Progenitor cell of endocrine pancreas (in vitro differentiated cells): ENCODE data around the gene AKT3. TPM values are rescaled to one million over a fixed set of nuclear protein-coding genes. Genes with fewer than 3 reads are reported as not detected.

Experiments
- DNase-seq: peaks from one replicate; pipeline ENCODE4 v3.0.0; 2021; ENCODE audit warnings: low spot score; ENCODE audit not compliant: unreplicated experiment
- H3K27ac Mint-ChIP-seq: 2 replicates; pipeline ENCODE4 v1.8.0; 2021; ENCODE audit warnings: mild to moderate bottlenecking, moderate library complexity, mixed read lengths
- H3K27me3 Mint-ChIP-seq: 2 replicates; pipeline ENCODE4 v1.8.0; 2021; ENCODE audit warnings: mixed read lengths
- H3K36me3 Mint-ChIP-seq: 2 replicates; pipeline ENCODE4 v1.8.0; 2022; ENCODE audit warnings: mixed read lengths; ENCODE audit not compliant: insufficient read depth
- H3K4me1 Mint-ChIP-seq: 2 replicates; pipeline ENCODE4 v1.8.0; 2021; ENCODE audit warnings: low read depth, mixed read lengths
- H3K4me3 Mint-ChIP-seq: 2 replicates; pipeline ENCODE4 v1.8.0; 2021; ENCODE audit warnings: low read depth, mild to moderate bottlenecking, moderate library complexity, mixed read lengths
- H3K9me3 Mint-ChIP-seq: 2 replicates; pipeline ENCODE4 v1.8.0; 2021; ENCODE audit warnings: low read depth, mixed read lengths
- total RNA-seq: library from RNA; stranded (reverse); gene quantifications from 2 replicates; pipeline ENCODE4 v1.2.1, GENCODE V29; 2021
- TF ChIP-seq, protein P1 (sequence below): fragments of 200-600 bp; sonication (generic); IDR thresholded peaks from one replicate; pipeline ENCODE4 v1.5.0; 2021; ENCODE audit warnings: antibody characterized with exemption, mild to moderate bottlenecking; ENCODE audit not compliant: unreplicated experiment

AKT3 gene
- total RNA-seq, 1 donor from 2014 or later = 45.5 TPM

DNA sequence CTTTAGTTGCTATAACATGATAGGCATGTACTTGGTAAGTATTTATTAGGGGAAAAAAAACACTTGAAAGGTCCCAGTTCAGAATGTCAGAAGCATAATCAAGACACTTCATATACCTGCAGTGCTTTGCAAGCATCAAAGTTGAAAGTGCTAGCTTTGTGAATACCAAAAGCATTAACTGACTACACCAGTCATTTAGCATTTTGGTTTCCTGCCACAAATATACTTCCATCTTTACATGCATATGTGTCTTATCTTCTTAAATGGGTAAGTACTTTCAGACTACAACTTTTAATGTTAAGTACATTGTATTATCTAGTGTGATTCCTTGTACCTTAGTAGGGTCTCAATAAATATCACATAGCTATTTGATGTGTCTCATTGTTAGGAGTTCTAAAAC is 43.7 kb downstream of the AKT3 start:
- peaks cover 19% of the 10 kb centered on the region for H3K36me3 Mint-ChIP-seq
- H3K9me3 Mint-ChIP-seq = peaks cover 27% of the 10 kb centered on the region
- TF ChIP-seq, protein P1, sequence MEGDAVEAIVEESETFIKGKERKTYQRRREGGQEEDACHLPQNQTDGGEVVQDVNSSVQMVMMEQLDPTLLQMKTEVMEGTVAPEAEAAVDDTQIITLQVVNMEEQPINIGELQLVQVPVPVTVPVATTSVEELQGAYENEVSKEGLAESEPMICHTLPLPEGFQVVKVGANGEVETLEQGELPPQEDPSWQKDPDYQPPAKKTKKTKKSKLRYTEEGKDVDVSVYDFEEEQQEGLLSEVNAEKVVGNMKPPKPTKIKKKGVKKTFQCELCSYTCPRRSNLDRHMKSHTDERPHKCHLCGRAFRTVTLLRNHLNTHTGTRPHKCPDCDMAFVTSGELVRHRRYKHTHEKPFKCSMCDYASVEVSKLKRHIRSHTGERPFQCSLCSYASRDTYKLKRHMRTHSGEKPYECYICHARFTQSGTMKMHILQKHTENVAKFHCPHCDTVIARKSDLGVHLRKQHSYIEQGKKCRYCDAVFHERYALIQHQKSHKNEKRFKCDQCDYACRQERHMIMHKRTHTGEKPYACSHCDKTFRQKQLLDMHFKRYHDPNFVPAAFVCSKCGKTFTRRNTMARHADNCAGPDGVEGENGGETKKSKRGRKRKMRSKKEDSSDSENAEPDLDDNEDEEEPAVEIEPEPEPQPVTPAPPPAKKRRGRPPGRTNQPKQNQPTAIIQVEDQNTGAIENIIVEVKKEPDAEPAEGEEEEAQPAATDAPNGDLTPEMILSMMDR = no peak
- H3K4me3 Mint-ChIP-seq = no peak overlapping the region
- DNase-seq = no peak
- H3K27ac Mint-ChIP-seq = no peak overlapping the region
- H3K4me1 Mint-ChIP-seq = no peaks in the 10 kb centered on the region
- H3K27me3 Mint-ChIP-seq = no peaks in the 10 kb centered on the region

DNA sequence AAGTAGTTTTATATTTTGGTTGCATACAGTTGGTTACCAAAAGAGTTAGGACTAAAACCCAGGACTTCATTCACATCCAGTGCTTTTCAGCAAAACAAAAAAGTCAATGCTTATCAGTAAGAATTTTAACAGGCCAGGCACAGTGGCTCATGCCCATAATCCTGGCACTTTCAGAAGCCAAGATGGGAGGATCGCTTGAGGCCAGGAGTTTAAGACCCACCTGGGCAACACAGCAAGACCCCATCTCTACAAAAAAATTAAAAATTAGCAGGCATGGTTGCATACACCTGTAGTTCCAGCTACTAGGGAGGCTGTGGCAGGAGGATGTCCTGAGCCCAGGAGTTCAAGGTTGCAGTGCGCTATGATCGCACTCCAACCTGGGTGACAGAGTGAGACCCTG is 47.3 kb downstream of the AKT3 start:
- Mint-ChIP-seq H3K36me3 (peaks cover 2% of the 10 kb centered on the region), H3K27me3 (no peaks in the 10 kb centered on the region), H3K9me3 (peaks cover 5% of the 10 kb centered on the region), H3K27ac (no peak overlapping the region), H3K4me1 (no peaks in the 10 kb centered on the region), H3K4me3 (no peak overlapping the region)
- no peak for DNase-seq
- TF ChIP-seq, protein P1 = no peak

DNA sequence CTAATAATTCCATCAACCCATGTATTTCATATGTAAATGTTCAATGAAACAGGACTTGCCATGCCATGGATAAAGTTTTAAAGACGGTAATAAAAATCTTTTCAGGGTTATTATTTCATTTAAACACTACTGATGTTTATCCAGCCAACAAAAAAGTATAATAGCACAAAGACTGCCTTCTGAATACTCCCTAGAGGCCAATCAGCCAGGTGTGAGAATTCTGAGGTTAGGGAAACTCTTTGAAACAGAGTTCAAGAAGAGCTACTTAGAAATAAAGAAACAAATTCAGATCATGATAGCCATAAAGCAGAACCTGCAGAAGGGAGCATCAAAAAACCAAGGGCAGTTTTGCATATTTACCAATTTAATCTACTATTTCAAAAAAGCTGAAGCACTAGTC is 48.7 kb downstream of the AKT3 start:
- TF ChIP-seq, protein P1 = no peak
- DNase-seq = no peak
- Mint-ChIP-seq H3K27me3 (no peaks in the 10 kb centered on the region), H3K9me3 (no peaks in the 10 kb centered on the region), H3K36me3 (peaks cover 2% of the 10 kb centered on the region), H3K4me3 (no peak overlapping the region), H3K27ac (no peak overlapping the region), H3K4me1 (no peaks in the 10 kb centered on the region)

DNA sequence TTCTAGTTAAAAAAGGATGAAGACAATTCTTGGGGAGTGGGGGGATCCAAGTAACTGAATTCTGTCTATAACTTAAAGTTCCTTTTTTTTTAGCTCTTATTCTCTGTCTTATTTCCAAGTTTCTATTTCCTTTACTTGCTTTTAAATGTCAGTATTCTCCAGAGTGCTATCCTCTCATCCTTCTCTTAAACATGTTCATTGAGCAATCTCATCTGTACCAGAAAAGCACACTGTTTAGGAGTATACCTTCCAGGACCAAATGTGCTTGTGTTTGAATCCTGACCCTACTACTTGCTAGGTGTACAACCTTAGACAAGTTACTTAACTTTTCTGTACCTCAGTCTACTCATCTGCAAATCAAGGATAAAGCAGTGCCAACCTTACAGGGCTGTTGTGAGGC is 50.1 kb downstream of the AKT3 start:
- no peak for DNase-seq
- TF ChIP-seq, protein P1 = no peak
- no peak overlapping the region for H3K27ac Mint-ChIP-seq
- H3K36me3 Mint-ChIP-seq = peaks cover 2% of the 10 kb centered on the region
- no peak overlapping the region for H3K4me3 Mint-ChIP-seq
- no peaks in the 10 kb centered on the region for H3K9me3 Mint-ChIP-seq
- no peaks in the 10 kb centered on the region for H3K4me1 Mint-ChIP-seq
- H3K27me3 Mint-ChIP-seq = no peaks in the 10 kb centered on the region

DNA sequence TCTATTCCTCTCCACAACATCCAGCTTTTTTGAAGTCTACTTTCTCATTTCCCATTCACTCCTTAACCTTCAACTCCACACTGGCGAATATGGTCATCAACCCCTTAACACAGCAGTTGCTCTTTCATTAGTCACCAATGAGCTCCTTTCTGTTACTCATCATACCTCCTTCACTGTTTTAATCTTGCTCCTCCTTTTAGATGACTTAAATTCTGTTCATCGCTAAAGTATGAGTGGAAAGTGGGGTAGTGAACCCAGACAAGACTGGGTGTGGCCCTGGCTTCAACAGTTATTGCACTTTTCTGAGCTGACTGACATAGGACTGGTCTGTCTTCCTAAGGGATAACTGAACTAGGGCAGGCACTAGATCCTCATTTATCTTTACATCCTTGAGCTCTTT is 51.3 kb downstream of the AKT3 start:
- Mint-ChIP-seq H3K36me3 (peaks cover 2% of the 10 kb centered on the region), H3K4me3 (no peak overlapping the region), H3K27ac (no peak overlapping the region), H3K4me1 (no peaks in the 10 kb centered on the region), H3K9me3 (no peaks in the 10 kb centered on the region), H3K27me3 (no peaks in the 10 kb centered on the region)
- TF ChIP-seq, protein P1 = no peak
- no peak for DNase-seq

DNA sequence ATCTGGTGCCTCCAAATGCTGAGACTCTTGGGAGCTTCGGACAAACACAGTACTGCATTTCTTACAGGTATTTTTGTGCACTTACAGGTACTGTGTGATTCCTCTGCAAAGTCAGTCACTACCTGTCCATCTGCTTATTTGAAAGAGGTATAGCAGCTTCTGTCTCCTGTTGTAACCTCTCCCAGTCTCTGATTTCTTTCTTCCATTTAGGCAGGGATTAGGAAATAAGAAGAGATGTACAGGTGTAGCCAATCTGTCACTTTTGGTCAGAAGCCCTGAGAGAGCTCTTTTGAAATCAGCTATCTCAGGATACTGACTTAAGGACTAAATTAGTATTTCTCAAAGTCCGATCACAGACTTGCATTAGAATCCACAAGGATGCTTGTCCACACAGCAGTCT is 54.0 kb downstream of the AKT3 start:
- H3K4me1 Mint-ChIP-seq = peaks cover 8% of the 10 kb centered on the region
- no peak for DNase-seq
- no peaks in the 10 kb centered on the region for H3K9me3 Mint-ChIP-seq
- no peak overlapping the region for H3K4me3 Mint-ChIP-seq
- peaks cover 2% of the 10 kb centered on the region for H3K36me3 Mint-ChIP-seq
- H3K27me3 Mint-ChIP-seq = no peaks in the 10 kb centered on the region
- H3K27ac Mint-ChIP-seq = no peak overlapping the region
- TF ChIP-seq, protein P1 = no peak
